H9 (cell line): ENCODE data around the gene PDE4B. TPM values are rescaled to one million over a fixed set of nuclear protein-coding genes. Genes with fewer than 3 reads are reported as not detected.

Experiments used
- DNase-seq: peaks from one replicate; pipeline ENCODE4 v3.0.0-alpha.2; 2017
- H2AFZ ChIP-seq: one replicate; pipeline ENCODE4 v1.6.1; 2013; ENCODE audit warnings: mild to moderate bottlenecking, low read length, control low read depth, moderate library complexity
- H2AK5ac ChIP-seq: 2 replicates; pipeline ENCODE4 v1.6.1; 2013; ENCODE audit warnings: low read length, control low read depth, mixed read lengths; ENCODE audit not compliant: insufficient read length
- H2BK120ac ChIP-seq: one replicate; pipeline ENCODE4 v1.6.1; 2013; ENCODE audit warnings: low read depth, mild to moderate bottlenecking, low read length, control low read depth, inconsistent platforms; ENCODE audit not compliant: poor library complexity, severe bottlenecking
- H2BK12ac ChIP-seq: 2 replicates; pipeline ENCODE4 v1.6.1; 2013; ENCODE audit warnings: low read length, control low read depth, mixed read lengths, low read depth; ENCODE audit not compliant: insufficient read length
- H2BK15ac ChIP-seq: 2 replicates; pipeline ENCODE4 v1.6.1; 2013; ENCODE audit warnings: low read depth, low read length, control low read depth
- H2BK20ac ChIP-seq: one replicate; pipeline ENCODE4 v1.6.1; 2013; ENCODE audit warnings: low read depth, mild to moderate bottlenecking, low read length, control low read depth, inconsistent platforms; ENCODE audit not compliant: poor library complexity, severe bottlenecking
- H2BK5ac ChIP-seq: 2 replicates; pipeline ENCODE4 v1.6.1; 2013; ENCODE audit warnings: low read length, control low read depth, mixed read lengths; ENCODE audit not compliant: insufficient read length
- H3K14ac ChIP-seq: 2 replicates; pipeline ENCODE4 v1.6.1; 2013; ENCODE audit warnings: low read length, control low read depth; ENCODE audit not compliant: insufficient read depth
- H3K18ac ChIP-seq: 2 replicates; pipeline ENCODE4 v1.6.1; 2013; ENCODE audit warnings: low read depth, mild to moderate bottlenecking, mixed read lengths, low read length, control low read depth; ENCODE audit not compliant: insufficient read length
- H3K23ac ChIP-seq: 2 replicates; pipeline ENCODE4 v1.6.1; 2013; ENCODE audit warnings: low read length, control low read depth, mixed read lengths, low read depth; ENCODE audit not compliant: insufficient read length
- H3K23me2 ChIP-seq: 2 replicates; pipeline ENCODE4 v1.6.1; 2013; ENCODE audit warnings: low read depth, mild to moderate bottlenecking, mixed read lengths, low read length, control low read depth; ENCODE audit not compliant: insufficient read length, poor library complexity, severe bottlenecking
- H3K27ac ChIP-seq: 2 replicates; pipeline ENCODE4 v1.5.1; 2013; ENCODE audit warnings: low read length, control low read depth, mixed read lengths, low read depth; ENCODE audit not compliant: insufficient read length
- H3K27me3 ChIP-seq: 2 replicates; pipeline ENCODE4 v1.6.1; 2013; ENCODE audit warnings: low read length, control low read depth, inconsistent platforms; ENCODE audit not compliant: insufficient read depth
- H3K4ac ChIP-seq: 2 replicates; pipeline ENCODE4 v1.6.1; 2013; ENCODE audit warnings: low read depth, mild to moderate bottlenecking, control low read depth, inconsistent platforms, low read length, moderate library complexity
- H3K4me1 ChIP-seq: 2 replicates; pipeline ENCODE4 v1.6.1; 2013; ENCODE audit warnings: low read length, control low read depth, inconsistent platforms; ENCODE audit not compliant: insufficient read depth
- H3K4me2 ChIP-seq: 2 replicates; pipeline ENCODE4 v1.6.1; 2013; ENCODE audit warnings: low read length, control low read depth, mixed read lengths; ENCODE audit not compliant: insufficient read length, insufficient read depth
- H3K56ac ChIP-seq: 2 replicates; pipeline ENCODE4 v1.6.1; 2013; ENCODE audit warnings: low read depth, mild to moderate bottlenecking, mixed read lengths, low read length, control low read depth; ENCODE audit not compliant: insufficient read length
- H3K79me1 ChIP-seq: 2 replicates; pipeline ENCODE4 v1.6.1; 2013; ENCODE audit warnings: low read depth, mild to moderate bottlenecking, moderate library complexity, low read length, control low read depth, inconsistent platforms; ENCODE audit not compliant: insufficient read depth, poor library complexity, severe bottlenecking
- H3K79me2 ChIP-seq: 2 replicates; pipeline ENCODE4 v1.6.1; 2013; ENCODE audit warnings: low read length, control low read depth, inconsistent platforms; ENCODE audit not compliant: insufficient read depth
- H3K9ac ChIP-seq: 2 replicates; pipeline ENCODE4 v1.6.1; 2013; ENCODE audit warnings: low read length, control low read depth, mixed read lengths; ENCODE audit not compliant: insufficient read length; ENCODE audit errors: extremely low read depth
- H3K9me3 ChIP-seq: one replicate; pipeline ENCODE4 v1.6.1; 2013; ENCODE audit warnings: low read depth, low read length, inconsistent platforms; ENCODE audit not compliant: control insufficient read depth
- H3T11ph ChIP-seq: one replicate; pipeline ENCODE4 v1.6.1; 2013; ENCODE audit warnings: mild to moderate bottlenecking, low read length, control low read depth, inconsistent platforms
- H4K20me1 ChIP-seq: one replicate; pipeline ENCODE4 v1.6.1; 2013; ENCODE audit not compliant: control insufficient read depth, insufficient read length, insufficient read depth
- H4K5ac ChIP-seq: 2 replicates; pipeline ENCODE4 v1.6.1; 2013; ENCODE audit warnings: low read depth, mild to moderate bottlenecking, mixed read lengths, low read length, control low read depth; ENCODE audit not compliant: insufficient read length
- H4K8ac ChIP-seq: replicated peaks from 2 replicates; pipeline ENCODE4 v1.6.1; 2013; ENCODE audit warnings: low read length, control low read depth, mixed read lengths, low read depth; ENCODE audit not compliant: insufficient read length
- H4K91ac ChIP-seq: 2 replicates; pipeline ENCODE4 v1.6.1; 2013; ENCODE audit warnings: low read depth, mild to moderate bottlenecking, moderate library complexity, mixed read lengths, low read length, control low read depth; ENCODE audit not compliant: insufficient read length
- H3K27ac Mint-ChIP-seq, 3 experiments: 2 replicates in 2 of 3; 3 replicates in 1 of 3; pipeline ENCODE4 v1.8.0; 2020 to 2021; ENCODE audit warnings: mixed read lengths in 3 of 3, mild to moderate bottlenecking in 1 of 3, moderate library complexity in 1 of 3
- H3K27me3 Mint-ChIP-seq: 2 replicates; pipeline ENCODE4 v1.8.0; 2021; ENCODE audit warnings: low read depth, mild to moderate bottlenecking, moderate library complexity, mixed read lengths
- H3K36me3 Mint-ChIP-seq, 3 experiments: 2 replicates in 2 of 3; 3 replicates in 1 of 3; pipeline ENCODE4 v1.8.0; 2020 to 2021; ENCODE audit warnings: low read depth in 3 of 3, mixed read lengths in 3 of 3; ENCODE audit not compliant: insufficient read depth in 1 of 3
- H3K4me1 Mint-ChIP-seq, 2 experiments: 2 replicates each; pipeline ENCODE4 v1.8.0; 2020; ENCODE audit warnings: mixed read lengths in 2 of 2
- H3K4me3 Mint-ChIP-seq, 2 experiments: 2 replicates in 1 of 2; 3 replicates in 1 of 2; pipeline ENCODE4 v1.8.0; 2020 to 2021; ENCODE audit warnings: mild to moderate bottlenecking in 2 of 2, mixed read lengths in 2 of 2, moderate library complexity in 1 of 2
- H3K9me3 Mint-ChIP-seq, 2 experiments: 2 replicates in 1 of 2; 3 replicates in 1 of 2; pipeline ENCODE4 v1.8.0; 2020; ENCODE audit warnings: mild to moderate bottlenecking in 2 of 2, mixed read lengths in 2 of 2, moderate library complexity in 1 of 2
- CTCF ChIP-seq: fragments of 200-600 bp; sonication (generic); conservative IDR thresholded peaks from 3 replicates; pipeline ENCODE4 v1.8.0; 2021; ENCODE audit warnings: antibody characterized with exemption, mild to moderate bottlenecking
- WGBS: extraction: QIAGEN DNeasy Blood & Tissue Kit; methylation state at CpG from one replicate; pipeline ENCODE4 v1.1.7; 2013; ENCODE audit warnings: missing lambda C conversion rate, low lambda C conversion rate, mixed read lengths; ENCODE audit not compliant: insufficient read length; ENCODE audit errors: extremely low coverage; 5-methylcytosine and 5-hydroxymethylcytosine counted together
- total RNA-seq: library from RNA; stranded (reverse); gene quantifications from 2 replicates; pipeline ENCODE4 v1.2.1, GENCODE V29; 2021

PDE4B gene
- total RNA-seq, 1 experiment from 2014 or later, result 19.8 TPM

GRCh38 chr1:65773391-65774123 is 19.1 kb upstream of the PDE4B start:
- no peaks in the 10 kb centered on the region for H3K9me3 ChIP-seq
- TF ChIP-seq CTCF, result no peak
- H3K18ac ChIP-seq, result no peak overlapping the region
- Mint-ChIP-seq H3K4me3 (no peak overlapping the region), H3K9me3 (peaks cover 2 to 3% of the 10 kb centered on the region in 2 experiments; a peak in 1 of 5 replicates), H3K4me1 (no peaks in the 10 kb centered on the region), H3K27me3 (peaks cover 5% of the 10 kb centered on the region; the same call in 1 of the 2 replicates), H3K36me3 (no peaks in the 10 kb centered on the region), H3K27ac (no peak overlapping the region)
- H3K79me2 ChIP-seq, result no peaks in the 10 kb centered on the region
- H2BK12ac ChIP-seq, result no peak overlapping the region
- no peak overlapping the region for H3K9ac ChIP-seq
- no peak overlapping the region for H3K27ac ChIP-seq
- no peak overlapping the region for H4K5ac ChIP-seq
- no peak overlapping the region for H3K4ac ChIP-seq
- H3T11ph ChIP-seq, result no peak overlapping the region
- no peaks in the 10 kb centered on the region for H3K27me3 ChIP-seq
- no peak overlapping the region for H2AK5ac ChIP-seq
- WGBS, result no CpG with 5 or more reads among the region's 4 CpGs
- no peak overlapping the region for H3K23ac ChIP-seq
- no peak overlapping the region for H3K4me2 ChIP-seq
- H2BK20ac ChIP-seq, result no peak overlapping the region
- no peak overlapping the region for H4K91ac ChIP-seq
- H3K14ac ChIP-seq, result no peak overlapping the region
- DNase-seq, result no peak
- H3K79me1 ChIP-seq, result no peaks in the 10 kb centered on the region
- H4K8ac ChIP-seq, result no peak overlapping the region
- no peak overlapping the region for H2BK120ac ChIP-seq
- H3K23me2 ChIP-seq, result no peaks in the 10 kb centered on the region
- H3K56ac ChIP-seq, result no peak overlapping the region
- no peaks in the 10 kb centered on the region for H3K4me1 ChIP-seq
- no peak overlapping the region for H2AFZ ChIP-seq
- H2BK5ac ChIP-seq, result no peak overlapping the region
- H4K20me1 ChIP-seq, result no peaks in the 10 kb centered on the region
- no peak overlapping the region for H2BK15ac ChIP-seq
